Prostate gland (tissue), 2 donors: ENCODE results near the gene CRIM1. TPM values are rescaled to one million over a fixed set of nuclear protein-coding genes. Genes with fewer than 3 reads are reported as not detected.

ENCODE experiments used
- DNase-seq: peaks from one replicate; pipeline ENCODE4 v3.0.0-alpha.2; 2019; ENCODE audit warnings: low spot score
- H3K27ac ChIP-seq, 2 donors: fragments of 200-600 bp; sonication (generic); 2 replicates each; pipeline ENCODE4 v1.5.1; 2017 to 2019
- H3K27me3 ChIP-seq: fragments of 200-600 bp; sonication (generic); replicated peaks from 2 replicates; pipeline ENCODE4 v1.5.1; 2019; ENCODE audit not compliant: insufficient read depth
- H3K36me3 ChIP-seq, 2 donors: fragments of 200-600 bp; sonication (generic); 1 replicate in 1 of 2; 2 replicates in 1 of 2; pipeline versions ENCODE4 v1.5.1 to v1.8.1; 2017 to 2019
- H3K4me1 ChIP-seq: fragments of 200-600 bp; sonication (generic); replicated peaks from 2 replicates; pipeline ENCODE4 v1.5.1; 2019
- H3K4me3 ChIP-seq, 2 donors: fragments of 200-600 bp; sonication (generic); 2 replicates each; pipeline ENCODE4 v1.5.1; 2017 to 2019
- H3K9me3 ChIP-seq: fragments of 200-600 bp; sonication (generic); 2 replicates; pipeline ENCODE4 v1.5.1; 2017
- POLR2A ChIP-seq: fragments of 450-650 bp; IDR thresholded peaks from one replicate; pipeline ENCODE4 v1.6.1; 2016; ENCODE audit warnings: antibody characterized with exemption, mild to moderate bottlenecking
- POLR2AphosphoS5 ChIP-seq: sonication (generic); formaldehyde crosslinking; IDR thresholded peaks from one replicate; pipeline ENCODE4 v1.6.1; 2017; ENCODE audit warnings: antibody characterized with exemption
- WGBS: methylation state at CpG from one replicate; pipeline ENCODE4 v1.1.5; 2018; 5-methylcytosine and 5-hydroxymethylcytosine counted together
- intact Hi-C: fragments of 100-400 bp; cut with DNase I; formaldehyde crosslinking; loops from one replicate; pipeline ENCODE4 v1.14.2; 2022
- total RNA-seq, 2 donors: library from RNA; depleted of rRNA; stranded (reverse); fragments of >200 nt; gene quantifications; one replicate each; pipeline ENCODE4 v1.1.0, GENCODE V29; 2016
- TF ChIP-seq, protein P1 (sequence below), 4 experiments: fragments of 200-600 bp in 2 of 4; fragments of 450-650 bp in 2 of 4; sonication (generic) in 2 of 4; IDR thresholded peaks; 1 replicate in 3 of 4; 2 replicates in 1 of 4; pipeline ENCODE4 v1.5.1; 2016 to 2019; ENCODE audit warnings: antibody characterized with exemption in 4 of 4, mild to moderate bottlenecking in 2 of 4, moderate library complexity in 2 of 4

CRIM1 gene
- total RNA-seq, 2 donors from 2014 or later = 55.2 to 101 TPM

DNA sequence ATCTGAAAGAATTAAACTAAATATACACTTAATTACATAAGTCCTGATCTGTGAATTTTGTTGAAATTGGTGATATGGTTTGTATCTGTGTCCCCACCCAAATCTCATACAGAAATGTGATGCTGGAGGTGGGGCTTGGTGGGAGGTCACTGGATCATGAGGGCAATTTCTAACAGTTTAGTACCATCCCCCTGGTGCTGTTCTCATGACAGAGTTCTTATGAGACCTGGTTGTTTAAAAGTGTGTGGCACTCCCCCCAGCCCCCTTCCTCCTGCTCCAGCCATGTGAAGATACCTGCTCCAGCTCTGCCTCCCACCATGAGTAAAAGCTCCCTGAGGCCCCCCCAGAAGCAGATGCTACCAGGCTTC is 223.7 kb downstream of the CRIM1 start:
- TF ChIP-seq POLR2A (no peak), POLR2AphosphoS5 (no peak)
- TF ChIP-seq, protein P1, sequence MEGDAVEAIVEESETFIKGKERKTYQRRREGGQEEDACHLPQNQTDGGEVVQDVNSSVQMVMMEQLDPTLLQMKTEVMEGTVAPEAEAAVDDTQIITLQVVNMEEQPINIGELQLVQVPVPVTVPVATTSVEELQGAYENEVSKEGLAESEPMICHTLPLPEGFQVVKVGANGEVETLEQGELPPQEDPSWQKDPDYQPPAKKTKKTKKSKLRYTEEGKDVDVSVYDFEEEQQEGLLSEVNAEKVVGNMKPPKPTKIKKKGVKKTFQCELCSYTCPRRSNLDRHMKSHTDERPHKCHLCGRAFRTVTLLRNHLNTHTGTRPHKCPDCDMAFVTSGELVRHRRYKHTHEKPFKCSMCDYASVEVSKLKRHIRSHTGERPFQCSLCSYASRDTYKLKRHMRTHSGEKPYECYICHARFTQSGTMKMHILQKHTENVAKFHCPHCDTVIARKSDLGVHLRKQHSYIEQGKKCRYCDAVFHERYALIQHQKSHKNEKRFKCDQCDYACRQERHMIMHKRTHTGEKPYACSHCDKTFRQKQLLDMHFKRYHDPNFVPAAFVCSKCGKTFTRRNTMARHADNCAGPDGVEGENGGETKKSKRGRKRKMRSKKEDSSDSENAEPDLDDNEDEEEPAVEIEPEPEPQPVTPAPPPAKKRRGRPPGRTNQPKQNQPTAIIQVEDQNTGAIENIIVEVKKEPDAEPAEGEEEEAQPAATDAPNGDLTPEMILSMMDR (IDR thresholded peaks at IDR 0.05) = no peak
- no peaks in the 10 kb centered on the region for H3K27me3 ChIP-seq
- intact Hi-C loops = no loop called here
- no peak for DNase-seq
- no peak overlapping the region for H3K4me3 ChIP-seq
- no peaks in the 10 kb centered on the region for H3K9me3 ChIP-seq
- no peaks in the 10 kb centered on the region for H3K4me1 ChIP-seq
- H3K36me3 ChIP-seq = no peaks in the 10 kb centered on the region
- no peak overlapping the region for H3K27ac ChIP-seq

DNA sequence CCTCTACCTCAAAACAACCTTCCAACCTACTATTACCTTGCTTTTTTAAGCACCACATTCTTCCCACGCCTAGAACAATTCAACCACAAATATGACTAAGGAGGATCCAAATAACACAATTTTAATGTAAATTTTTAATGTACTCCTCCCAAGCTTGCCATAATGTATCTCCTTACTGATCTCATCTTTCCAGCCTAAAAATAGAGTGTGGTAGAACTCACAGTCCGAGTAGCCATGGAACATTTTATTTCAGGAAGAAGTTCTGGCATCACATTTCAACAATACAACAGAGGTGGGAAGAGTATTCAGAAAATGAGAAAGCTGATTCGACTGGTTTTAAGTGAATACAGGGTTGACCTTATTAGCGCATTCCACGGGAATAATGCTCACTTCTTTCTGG is 227.0 kb downstream of the CRIM1 start:
- no peak overlapping the region for H3K27ac ChIP-seq
- intact Hi-C loops = no loop called here
- 80% methylated on average over 5 of the region's 5 CpGs for WGBS
- no peak for DNase-seq
- TF ChIP-seq POLR2AphosphoS5 (no peak), POLR2A (no peak)
- TF ChIP-seq, protein P1 (IDR thresholded peaks at IDR 0.05) = no peak
- H3K4me3 ChIP-seq = no peak overlapping the region
- no peaks in the 10 kb centered on the region for H3K27me3 ChIP-seq
- H3K9me3 ChIP-seq = no peaks in the 10 kb centered on the region
- H3K36me3 ChIP-seq = no peaks in the 10 kb centered on the region
- no peaks in the 10 kb centered on the region for H3K4me1 ChIP-seq

- H3K36me3 ChIP-seq = no peaks in the 10 kb centered on the region
- no peak overlapping the region for H3K4me3 ChIP-seq
- no peaks in the 10 kb centered on the region for H3K27me3 ChIP-seq
- H3K4me1 ChIP-seq = no peaks in the 10 kb centered on the region
- H3K9me3 ChIP-seq = no peaks in the 10 kb centered on the region
- H3K27ac ChIP-seq = no peak overlapping the region
- DNase-seq = no peak
- WGBS = 49% methylated on average over 3 of the region's 3 CpGs
- intact Hi-C loops = no loop called here
- TF ChIP-seq POLR2A (no peak), POLR2AphosphoS5 (no peak)
These were observed 227.4 kb downstream of the CRIM1 start for GRCh38 chr2:36582951-36583350.

DNA sequence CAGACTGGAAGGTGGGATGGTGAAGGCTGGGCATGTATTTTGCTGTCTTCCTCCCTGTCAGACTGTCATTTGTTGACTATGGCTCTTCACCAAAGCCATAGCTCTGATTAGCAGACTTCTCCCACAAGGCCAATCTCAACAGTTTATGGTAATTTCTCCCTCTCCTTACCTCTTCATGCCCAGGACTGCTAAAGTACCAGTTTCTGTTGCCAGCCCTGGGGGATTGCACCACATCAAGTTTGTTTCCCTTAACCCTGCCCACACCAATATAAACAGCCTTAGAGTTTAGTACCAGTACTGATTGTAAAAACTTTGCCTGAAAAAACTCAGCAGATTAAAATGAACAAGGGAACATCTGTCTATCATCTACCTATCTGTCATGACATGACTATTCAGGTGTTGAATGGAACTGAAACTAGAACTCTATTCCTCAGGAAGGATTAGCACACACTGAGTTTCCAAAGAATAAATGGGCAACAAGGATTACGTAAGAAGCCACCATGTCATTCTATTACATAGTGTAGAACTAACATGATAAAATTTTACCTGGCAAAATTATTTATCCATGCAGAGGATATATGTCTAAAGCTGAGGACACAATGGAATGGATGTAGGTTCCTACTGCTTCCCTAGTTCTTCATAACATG is 228.7 kb downstream of the CRIM1 start:
- Histone ChIP-seq H3K4me3 (no peak overlapping the region), H3K4me1 (no peaks in the 10 kb centered on the region), H3K36me3 (no peaks in the 10 kb centered on the region), H3K27ac (no peak overlapping the region), H3K27me3 (no peaks in the 10 kb centered on the region), H3K9me3 (no peaks in the 10 kb centered on the region)
- TF ChIP-seq POLR2A (no peak), POLR2AphosphoS5 (no peak)
- TF ChIP-seq, protein P1 (IDR thresholded peaks at IDR 0.05) = no peak
- 97% methylated on average over 1 of the region's 1 CpG for WGBS
- DNase-seq = no peak
- intact Hi-C loops = no loop called here

- Histone ChIP-seq H3K9me3 (no peaks in the 10 kb centered on the region), H3K27ac (no peak overlapping the region), H3K36me3 (no peaks in the 10 kb centered on the region), H3K4me1 (no peaks in the 10 kb centered on the region), H3K27me3 (no peaks in the 10 kb centered on the region), H3K4me3 (no peak overlapping the region)
- no peak for DNase-seq
- intact Hi-C loops = no loop called here
- WGBS = 98% methylated on average over 6 of the region's 6 CpGs
- TF ChIP-seq, protein P1 (IDR thresholded peaks at IDR 0.05) = no peak
- TF ChIP-seq POLR2AphosphoS5 (no peak), POLR2A (no peak)
These were observed 231.1 kb downstream of the CRIM1 start for GRCh38 chr2:36586672-36587071.
